HepG2 (cell line): ENCODE data around the gene KIAA1328. TPM values are rescaled to one million over a fixed set of nuclear protein-coding genes. Genes with fewer than 3 reads are reported as not detected.

Experiments used
- CEBPG ChIP-seq: IDR thresholded peaks from 2 replicates; pipeline ENCODE4 v1.6.1; 2016
- CHD4 ChIP-seq: fragments of 200-600 bp; sonication (generic); IDR thresholded peaks from 2 replicates; pipeline ENCODE4 v1.7.0; 2017; ENCODE audit warnings: mild to moderate bottlenecking, low read length, borderline replicate concordance
- DMAP1 ChIP-seq: IDR thresholded peaks from 2 replicates; pipeline ENCODE4 v1.6.1; 2016
- EZH2 ChIP-seq: conservative IDR thresholded peaks from 2 replicates; pipeline ENCODE4 v1.6.1; 2012; ENCODE audit warnings: mild to moderate bottlenecking, low read depth, low read length, moderate library complexity
- FOXJ3 ChIP-seq: sonication (generic); formaldehyde crosslinking; IDR thresholded peaks from 2 replicates; pipeline ENCODE4 v1.4.0; 2020; ENCODE audit warnings: missing genetic modification reagents, mild to moderate bottlenecking, borderline replicate concordance
- JARID2 ChIP-seq: sonication (generic); formaldehyde crosslinking; IDR thresholded peaks from 2 replicates; pipeline ENCODE4 v1.8.1; 2023; ENCODE audit warnings: missing genetic modification reagents, inconsistent platforms; ENCODE audit not compliant: insufficient replicate concordance
- KLF13 ChIP-seq: sonication (generic); formaldehyde crosslinking; IDR thresholded peaks from 2 replicates; pipeline ENCODE4 v1.4.0; 2020; ENCODE audit warnings: mild to moderate bottlenecking, missing genetic modification reagents
- MBNL3 ChIP-seq: fragments of 250-450 bp; sonication (Bioruptor Pico); conservative IDR thresholded peaks from 2 replicates; pipeline ENCODE4 v1.8.0; 2022; ENCODE audit warnings: mild to moderate bottlenecking, inconsistent platforms
- SOX13 ChIP-seq, 3 experiments: fragments of 450-650 bp in 1 of 3; sonication (generic) in 1 of 3; formaldehyde crosslinking in 1 of 3; IDR thresholded peaks in 2 of 3; conservative IDR thresholded peaks in 1 of 3; 2 replicates each; pipeline versions ENCODE4 v1.5.0 to v1.6.1; 2016 to 2020; ENCODE audit warnings: antibody characterized with exemption in 1 of 3, mild to moderate bottlenecking in 1 of 3, missing compliant biosample characterization in 1 of 3, missing genetic modification reagents in 1 of 3, moderate library complexity in 1 of 3
- SUZ12 ChIP-seq: fragments of 150-350 bp; IDR thresholded peaks from 2 replicates; pipeline ENCODE4 v1.6.1; 2014; ENCODE audit warnings: low read depth, low read length
- ZNF230 ChIP-seq: sonication (generic); formaldehyde crosslinking; IDR thresholded peaks from 2 replicates; pipeline ENCODE4 v1.4.0; 2020; ENCODE audit warnings: mild to moderate bottlenecking, missing genetic modification reagents
- ZNF33A ChIP-seq: sonication (generic); formaldehyde crosslinking; IDR thresholded peaks from 2 replicates; pipeline ENCODE4 v1.5.1; 2020; ENCODE audit warnings: missing genetic modification reagents, mild to moderate bottlenecking, moderate library complexity, borderline replicate concordance
- polyA plus RNA-seq, 8 experiments: library from polyadenylated mRNA; depleted of rRNA in 3 of 8; stranded (reverse) in 7 of 8; unstranded in 1 of 8; fragments of >200 nt; fragmentation: Illumina TruSeq in 4 of 8; extraction: Trizol in 4 of 8; gene quantifications; 2 replicates each; pipeline versions ENCODE4 v1.2.1 to v1.2.3, GENCODE V29; 2011 to 2016; ENCODE audit warnings: low read depth in 4 of 8, missing spikeins in 1 of 8, mixed read lengths in 1 of 8; ENCODE audit not compliant: insufficient read depth in 1 of 8
- total RNA-seq, 5 experiments: library from RNA; depleted of rRNA; stranded (reverse); fragments of >200 nt; fragmentation: Illumina TruSeq; extraction: Trizol; gene quantifications; 2 replicates each; pipeline ENCODE4 v1.2.3, GENCODE V29; 2016; ENCODE audit warnings: low read depth in 1 of 5
- TF ChIP-seq, protein P1 (sequence below): sonication (generic); formaldehyde crosslinking; IDR thresholded peaks from 2 replicates; pipeline ENCODE4 v1.9.0; 2021; ENCODE audit warnings: missing genetic modification reagents, borderline replicate concordance
- TF ChIP-seq, protein P2 (sequence below): sonication (generic); formaldehyde crosslinking; IDR thresholded peaks from 2 replicates; pipeline ENCODE4 v1.5.1; 2020; ENCODE audit warnings: missing genetic modification reagents, mild to moderate bottlenecking, borderline replicate concordance
- TF ChIP-seq, protein P3 (sequence below): IDR thresholded peaks from 2 replicates; pipeline ENCODE4 v1.6.1; 2016; ENCODE audit warnings: mild to moderate bottlenecking
- TF ChIP-seq, protein P4 (sequence below): sonication (generic); formaldehyde crosslinking; IDR thresholded peaks from 2 replicates; pipeline ENCODE4 v1.4.0; 2020; ENCODE audit warnings: missing genetic modification reagents

The KIAA1328 gene
- total and polyA plus RNA-seq, 2 of the 13 experiments (the other 11 are each of a cell fraction or from before 2014, with no cell fraction given): 4.1 to 6.0 TPM

DNA sequence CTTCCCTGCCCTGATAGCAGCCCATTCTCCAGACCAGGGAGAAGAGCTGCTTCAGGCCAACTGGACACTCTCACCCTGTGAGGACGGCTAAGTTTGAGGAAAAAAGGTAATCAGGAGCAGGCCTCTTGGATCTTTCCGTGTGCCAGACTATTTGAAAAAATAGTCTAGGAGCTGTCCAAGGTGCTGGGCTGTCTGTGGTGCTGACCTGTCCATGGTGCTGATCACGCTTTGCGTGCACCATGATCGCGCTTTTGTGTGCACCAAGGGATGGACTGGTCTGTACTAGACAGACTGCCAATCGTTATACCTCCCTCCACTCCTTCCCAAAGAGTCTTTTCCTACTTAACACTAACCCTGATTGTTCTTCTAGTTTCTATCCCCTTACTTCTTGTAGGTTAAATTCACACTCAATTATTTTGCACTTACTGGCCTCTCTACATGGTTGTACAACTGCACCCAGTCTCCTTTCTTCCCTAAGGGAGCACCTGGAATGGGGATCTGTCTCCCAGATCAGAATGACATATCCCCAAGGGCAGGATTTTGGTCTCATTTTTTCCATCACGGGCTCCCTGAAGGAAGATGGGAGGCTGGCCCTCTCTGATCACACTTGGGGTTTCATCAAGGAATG, 441.2 kb downstream of the KIAA1328 start (continued):
- TF ChIP-seq JARID2: peak; percentile 100
- TF ChIP-seq, protein P1, sequence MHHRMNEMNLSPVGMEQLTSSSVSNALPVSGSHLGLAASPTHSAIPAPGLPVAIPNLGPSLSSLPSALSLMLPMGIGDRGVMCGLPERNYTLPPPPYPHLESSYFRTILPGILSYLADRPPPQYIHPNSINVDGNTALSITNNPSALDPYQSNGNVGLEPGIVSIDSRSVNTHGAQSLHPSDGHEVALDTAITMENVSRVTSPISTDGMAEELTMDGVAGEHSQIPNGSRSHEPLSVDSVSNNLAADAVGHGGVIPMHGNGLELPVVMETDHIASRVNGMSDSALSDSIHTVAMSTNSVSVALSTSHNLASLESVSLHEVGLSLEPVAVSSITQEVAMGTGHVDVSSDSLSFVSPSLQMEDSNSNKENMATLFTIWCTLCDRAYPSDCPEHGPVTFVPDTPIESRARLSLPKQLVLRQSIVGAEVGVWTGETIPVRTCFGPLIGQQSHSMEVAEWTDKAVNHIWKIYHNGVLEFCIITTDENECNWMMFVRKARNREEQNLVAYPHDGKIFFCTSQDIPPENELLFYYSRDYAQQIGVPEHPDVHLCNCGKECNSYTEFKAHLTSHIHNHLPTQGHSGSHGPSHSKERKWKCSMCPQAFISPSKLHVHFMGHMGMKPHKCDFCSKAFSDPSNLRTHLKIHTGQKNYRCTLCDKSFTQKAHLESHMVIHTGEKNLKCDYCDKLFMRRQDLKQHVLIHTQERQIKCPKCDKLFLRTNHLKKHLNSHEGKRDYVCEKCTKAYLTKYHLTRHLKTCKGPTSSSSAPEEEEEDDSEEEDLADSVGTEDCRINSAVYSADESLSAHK (CRISPR knock-in tag): peak; percentile 98
- no peak for TF ChIP-seq MBNL3 (CRISPR knock-in tag)
- peak; percentile 68 for TF ChIP-seq CEBPG (CRISPR knock-in tag)
- TF ChIP-seq EZH2: no peak
- peak; percentile 100 for TF ChIP-seq ZNF230 (CRISPR knock-in tag)
- TF ChIP-seq ZNF33A: peak; percentile 99
- TF ChIP-seq, protein P2, sequence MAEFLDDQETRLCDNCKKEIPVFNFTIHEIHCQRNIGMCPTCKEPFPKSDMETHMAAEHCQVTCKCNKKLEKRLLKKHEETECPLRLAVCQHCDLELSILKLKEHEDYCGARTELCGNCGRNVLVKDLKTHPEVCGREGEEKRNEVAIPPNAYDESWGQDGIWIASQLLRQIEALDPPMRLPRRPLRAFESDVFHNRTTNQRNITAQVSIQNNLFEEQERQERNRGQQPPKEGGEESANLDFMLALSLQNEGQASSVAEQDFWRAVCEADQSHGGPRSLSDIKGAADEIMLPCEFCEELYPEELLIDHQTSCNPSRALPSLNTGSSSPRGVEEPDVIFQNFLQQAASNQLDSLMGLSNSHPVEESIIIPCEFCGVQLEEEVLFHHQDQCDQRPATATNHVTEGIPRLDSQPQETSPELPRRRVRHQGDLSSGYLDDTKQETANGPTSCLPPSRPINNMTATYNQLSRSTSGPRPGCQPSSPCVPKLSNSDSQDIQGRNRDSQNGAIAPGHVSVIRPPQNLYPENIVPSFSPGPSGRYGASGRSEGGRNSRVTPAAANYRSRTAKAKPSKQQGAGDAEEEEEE: peak; percentile 100
- TF ChIP-seq, protein P3, sequence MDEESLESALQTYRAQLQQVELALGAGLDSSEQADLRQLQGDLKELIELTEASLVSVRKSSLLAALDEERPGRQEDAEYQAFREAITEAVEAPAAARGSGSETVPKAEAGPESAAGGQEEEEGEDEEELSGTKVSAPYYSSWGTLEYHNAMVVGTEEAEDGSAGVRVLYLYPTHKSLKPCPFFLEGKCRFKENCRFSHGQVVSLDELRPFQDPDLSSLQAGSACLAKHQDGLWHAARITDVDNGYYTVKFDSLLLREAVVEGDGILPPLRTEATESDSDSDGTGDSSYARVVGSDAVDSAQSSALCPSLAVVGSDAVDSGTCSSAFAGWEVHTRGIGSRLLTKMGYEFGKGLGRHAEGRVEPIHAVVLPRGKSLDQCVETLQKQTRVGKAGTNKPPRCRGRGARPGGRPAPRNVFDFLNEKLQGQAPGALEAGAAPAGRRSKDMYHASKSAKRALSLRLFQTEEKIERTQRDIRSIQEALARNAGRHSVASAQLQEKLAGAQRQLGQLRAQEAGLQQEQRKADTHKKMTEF: peak; percentile 99
- TF ChIP-seq FOXJ3 (CRISPR knock-in tag): peak; percentile 90
- no peak for TF ChIP-seq SUZ12
- TF ChIP-seq DMAP1 (CRISPR knock-in tag): peak; percentile 93
- no peak for TF ChIP-seq SOX13 (IDR thresholded peaks at IDR 0.05)
- TF ChIP-seq SOX13 (CRISPR knock-in tag; conservative IDR thresholded peaks at IDR 0.05 in 1 of 2, IDR thresholded peaks at IDR 0.05 in 1 of 2): peak in 1 of 2 experiments; percentile 95; a peak in 2 of 4 replicates
- TF ChIP-seq KLF13 (CRISPR knock-in tag): peak; percentile 100
- TF ChIP-seq CHD4: no peak
- TF ChIP-seq, protein P4, sequence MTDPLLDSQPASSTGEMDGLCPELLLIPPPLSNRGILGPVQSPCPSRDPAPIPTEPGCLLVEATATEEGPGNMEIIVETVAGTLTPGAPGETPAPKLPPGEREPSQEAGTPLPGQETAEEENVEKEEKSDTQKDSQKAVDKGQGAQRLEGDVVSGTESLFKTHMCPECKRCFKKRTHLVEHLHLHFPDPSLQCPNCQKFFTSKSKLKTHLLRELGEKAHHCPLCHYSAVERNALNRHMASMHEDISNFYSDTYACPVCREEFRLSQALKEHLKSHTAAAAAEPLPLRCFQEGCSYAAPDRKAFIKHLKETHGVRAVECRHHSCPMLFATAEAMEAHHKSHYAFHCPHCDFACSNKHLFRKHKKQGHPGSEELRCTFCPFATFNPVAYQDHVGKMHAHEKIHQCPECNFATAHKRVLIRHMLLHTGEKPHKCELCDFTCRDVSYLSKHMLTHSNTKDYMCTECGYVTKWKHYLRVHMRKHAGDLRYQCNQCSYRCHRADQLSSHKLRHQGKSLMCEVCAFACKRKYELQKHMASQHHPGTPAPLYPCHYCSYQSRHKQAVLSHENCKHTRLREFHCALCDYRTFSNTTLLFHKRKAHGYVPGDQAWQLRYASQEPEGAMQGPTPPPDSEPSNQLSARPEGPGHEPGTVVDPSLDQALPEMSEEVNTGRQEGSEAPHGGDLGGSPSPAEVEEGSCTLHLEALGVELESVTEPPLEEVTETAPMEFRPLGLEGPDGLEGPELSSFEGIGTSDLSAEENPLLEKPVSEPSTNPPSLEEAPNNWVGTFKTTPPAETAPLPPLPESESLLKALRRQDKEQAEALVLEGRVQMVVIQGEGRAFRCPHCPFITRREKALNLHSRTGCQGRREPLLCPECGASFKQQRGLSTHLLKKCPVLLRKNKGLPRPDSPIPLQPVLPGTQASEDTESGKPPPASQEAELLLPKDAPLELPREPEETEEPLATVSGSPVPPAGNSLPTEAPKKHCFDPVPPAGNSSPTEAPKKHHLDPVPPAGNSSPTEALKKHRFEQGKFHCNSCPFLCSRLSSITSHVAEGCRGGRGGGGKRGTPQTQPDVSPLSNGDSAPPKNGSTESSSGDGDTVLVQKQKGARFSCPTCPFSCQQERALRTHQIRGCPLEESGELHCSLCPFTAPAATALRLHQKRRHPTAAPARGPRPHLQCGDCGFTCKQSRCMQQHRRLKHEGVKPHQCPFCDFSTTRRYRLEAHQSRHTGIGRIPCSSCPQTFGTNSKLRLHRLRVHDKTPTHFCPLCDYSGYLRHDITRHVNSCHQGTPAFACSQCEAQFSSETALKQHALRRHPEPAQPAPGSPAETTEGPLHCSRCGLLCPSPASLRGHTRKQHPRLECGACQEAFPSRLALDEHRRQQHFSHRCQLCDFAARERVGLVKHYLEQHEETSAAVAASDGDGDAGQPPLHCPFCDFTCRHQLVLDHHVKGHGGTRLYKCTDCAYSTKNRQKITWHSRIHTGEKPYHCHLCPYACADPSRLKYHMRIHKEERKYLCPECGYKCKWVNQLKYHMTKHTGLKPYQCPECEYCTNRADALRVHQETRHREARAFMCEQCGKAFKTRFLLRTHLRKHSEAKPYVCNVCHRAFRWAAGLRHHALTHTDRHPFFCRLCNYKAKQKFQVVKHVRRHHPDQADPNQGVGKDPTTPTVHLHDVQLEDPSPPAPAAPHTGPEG (CRISPR knock-in tag): peak; percentile 99
